ENCODE results near the gene CDHR3. TPM values are rescaled to one million over a fixed set of nuclear protein-coding genes. Genes with fewer than 3 reads are reported as not detected.

CDHR3 gene
- total and polyA plus RNA-seq, 2 of the 8 experiments (the other 6 are each of a cell fraction or from before 2014, with no cell fraction given) = 6.4 to 6.8 TPM

GRCh38 chr7:106033735-106034134 lies 70.7 kb downstream of the CDHR3 start:
- Histone ChIP-seq H3K18ac (ENCODE audit: extremely low read depth, low read length) (no peak overlapping the region), H2BK20ac (ENCODE audit: low read length) (no peak overlapping the region), H2AFZ (ENCODE audit: low read length) (no peak overlapping the region), H4K91ac (replicated peaks; ENCODE audit: insufficient read length, low read length) (no peak overlapping the region), H3K23me2 (ENCODE audit: low read depth, low read length) (no peaks in the 10 kb centered on the region), H3K36me3 (ENCODE audit: control insufficient read depth in 2 of 4, insufficient read depth in 4 of 4, low read length in 3 of 4) (no peaks in the 10 kb centered on the region), H3K23ac (ENCODE audit: insufficient read length) (no peak overlapping the region), H3K9ac (replicated peaks in 1 of 4; ENCODE audit: extremely low read depth in 1 of 4, low read depth in 3 of 4, low read length in 3 of 4) (no peak overlapping the region), H3K4ac (replicated peaks; ENCODE audit: insufficient read length, low read depth, low read length) (no peak overlapping the region), H3K4me1 (replicated peaks in 1 of 4; ENCODE audit: control insufficient read depth in 3 of 4, insufficient read depth in 4 of 4, low read length in 3 of 4) (peaks cover 0 to 14% (median 5%) of the 10 kb centered on the region in 4 experiments; a peak in 5 of 7 replicates), H3K27me3 (replicated peaks in 1 of 4; ENCODE audit: control insufficient read depth in 3 of 4, extremely low read depth in 1 of 4, insufficient read depth in 3 of 4, low read length in 3 of 4) (no peaks in the 10 kb centered on the region), H3K79me2 (ENCODE audit: control insufficient read depth in 1 of 2, insufficient read depth in 2 of 2, low read length in 2 of 2) (no peaks in the 10 kb centered on the region), H3K4me2 (ENCODE audit: insufficient read depth in 1 of 2, low read depth in 2 of 2, low read length in 2 of 2) (no peak overlapping the region), H3K27ac (ENCODE audit: low read depth, low read length) (no peak overlapping the region), H2BK5ac (ENCODE audit: low read depth, low read length) (no peak overlapping the region), H2BK15ac (ENCODE audit: low read length) (no peak overlapping the region), H4K8ac (ENCODE audit: extremely low read depth, insufficient read depth, low read length) (no peak overlapping the region), H3K4me3 (ENCODE audit: extremely low read depth in 1 of 4, insufficient read depth in 2 of 4, low read depth in 3 of 4, low read length in 4 of 4) (no peak overlapping the region), H3K9me3 (ENCODE audit: insufficient read depth in 2 of 2, low read depth in 1 of 2, low read length in 1 of 2) (no peaks in the 10 kb centered on the region), H3K14ac (ENCODE audit: insufficient read length) (no peak overlapping the region), H3K56ac (replicated peaks; ENCODE audit: insufficient read length, low read depth, low read length) (no peak overlapping the region), H2BK12ac (ENCODE audit: low read depth, low read length) (no peak overlapping the region), H2BK120ac (replicated peaks; ENCODE audit: low read depth, low read length) (no peak overlapping the region), H4K20me1 (replicated peaks in 1 of 2; ENCODE audit: control insufficient read depth in 1 of 2, insufficient read depth in 2 of 2, low read length in 2 of 2) (no peaks in the 10 kb centered on the region), H2AK5ac (ENCODE audit: low read depth, low read length) (no peak overlapping the region), H4K5ac (ENCODE audit: insufficient read length, low read depth, low read length) (no peak overlapping the region), H3K79me1 (ENCODE audit: low read depth, low read length) (no peaks in the 10 kb centered on the region)
- TF ChIP-seq RNF2 (IDR thresholded peaks at IDR 0.05; ENCODE audit: borderline replicate concordance, low read depth, low read length, missing control alignments, poor library complexity, severe bottlenecking) (no peak), POLR2A (IDR thresholded peaks at IDR 0.05; ENCODE audit: control extremely low read depth in 1 of 2, low read depth in 2 of 2, low read length in 2 of 2) (no peak), PHF8 (conservative IDR thresholded peaks at IDR 0.05; ENCODE audit: low read depth, low read length) (no peak), SP1 (IDR thresholded peaks at IDR 0.05; ENCODE audit: low read depth, low read length) (no peak), CBX8 (IDR thresholded peaks at IDR 0.05; ENCODE audit: borderline replicate concordance, low read depth, low read length) (no peak)
- CTCF ChIA-PET (ENCODE audit: partially characterized antibody) = interaction anchor here (1.1 to 18.0 kb wide), 7 partner anchors 9 to 273 kb away, joined by 3 to 265 read pairs (median 4); no protein-coding TSS in a partner anchor
- FAIRE-seq (no peak), DNase-seq (ENCODE audit: low read depth in 1 of 2, low spot score in 2 of 2) (no peak)
- POLR2A ChIA-PET (ENCODE audit: partially characterized antibody) = interaction anchor here (1.4 to 1.7 kb wide), 2 partner anchors 13 to 14 kb away, joined by 4 to 5 read pairs; no protein-coding TSS in a partner anchor
